Stimulated activated CD4-positive, alpha-beta T cell treated with anti-CD3 and anti-CD28 coated beads, Interleukin-15, amount 100 ng/mL, for 1 hour (primary cell): Measurements from ENCODE around the gene MMS22L.

ENCODE experiments used
- DNase-seq, 2 donors: peaks; one replicate each; pipeline ENCODE4 v3.0.0-alpha.2; 2020; ENCODE audit warnings: low read depth in 1 of 2, low spot score in 1 of 2

MMS22L gene

GRCh38 chr6:97150932-97151331, 132.1 kb downstream of the MMS22L start:
- no peak for DNase-seq

GRCh38 chr6:97147421-97147820, 135.6 kb downstream of the MMS22L start:
- no peak for DNase-seq

- DNase-seq: no peak
Observed at GRCh38 chr6:97145691-97146090, 137.3 kb downstream of the MMS22L start.

DNA sequence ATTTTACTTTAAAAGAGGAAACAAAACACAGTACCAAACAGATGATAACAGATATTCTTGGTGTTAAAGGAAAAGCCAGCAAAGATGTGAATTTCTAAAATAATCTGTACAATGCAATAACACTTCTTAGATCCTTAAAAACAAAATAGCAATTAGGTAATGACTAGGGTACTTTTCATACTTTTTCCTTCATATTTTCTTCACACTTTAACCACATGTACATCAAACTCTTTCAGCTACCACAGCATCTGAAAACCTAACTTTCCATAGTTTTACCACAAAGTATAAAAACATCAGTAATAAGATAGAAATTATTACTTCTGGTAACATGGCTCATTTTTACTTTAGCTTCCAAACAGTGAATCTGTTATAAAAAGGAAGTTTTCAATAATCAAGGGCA, 141.3 kb downstream of the MMS22L start:
- DNase-seq: no peak

GRCh38 chr6:97138581-97138980, 144.4 kb downstream of the MMS22L start:
- no peak for DNase-seq

- no peak for DNase-seq
Observed at GRCh38 chr6:97136626-97137358, 146.2 kb downstream of the MMS22L start.

- DNase-seq: no peak
Observed at GRCh38 chr6:97133067-97133466, 149.9 kb downstream of the MMS22L start.

DNA sequence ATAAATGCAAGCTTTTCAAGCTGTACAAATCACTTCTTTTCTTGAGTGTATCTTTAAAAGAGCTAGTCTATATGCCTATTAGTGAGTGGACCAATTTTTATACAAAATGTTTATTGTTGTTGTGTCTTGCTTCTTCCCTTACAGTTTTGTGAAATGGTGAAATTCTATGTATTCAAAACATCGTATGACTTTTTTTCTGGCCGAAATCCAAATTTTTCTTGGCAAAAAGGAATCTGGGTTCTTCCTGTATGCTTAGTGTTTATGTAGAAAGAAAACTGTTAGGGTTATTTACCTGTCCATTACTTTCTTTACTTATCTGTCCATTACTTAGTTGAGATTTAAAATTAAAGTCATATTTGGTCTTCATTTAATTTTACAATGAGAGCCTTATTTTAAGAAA, 153.9 kb downstream of the MMS22L start:
- no peak for DNase-seq

GRCh38 chr6:97128507-97128906, 154.5 kb downstream of the MMS22L start:
- no peak for DNase-seq

DNA sequence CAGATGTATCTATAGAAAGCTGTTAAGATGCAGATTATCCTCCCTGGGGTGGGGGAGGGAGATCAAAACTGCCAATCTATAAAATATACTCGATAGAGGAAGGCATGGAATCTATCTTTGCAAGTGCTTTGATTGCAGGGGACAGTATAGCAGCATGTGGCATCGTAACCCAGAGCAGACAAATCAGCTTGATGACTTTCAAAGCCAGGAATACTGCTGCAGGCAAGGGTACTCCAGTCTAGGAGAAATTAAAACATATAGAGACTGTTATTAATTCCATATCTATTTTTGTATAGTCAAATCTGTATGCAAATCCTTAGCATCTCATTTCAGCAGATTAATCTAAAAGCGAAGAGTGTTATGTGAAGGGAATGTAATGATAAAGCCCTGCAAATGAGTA, 159.4 kb downstream of the MMS22L start:
- DNase-seq: no peak

GRCh38 chr6:97123112-97123511, 159.9 kb downstream of the MMS22L start:
- DNase-seq: no peak

- DNase-seq: no peak
Observed at GRCh38 chr6:97120511-97120910, 162.5 kb downstream of the MMS22L start.

- no peak for DNase-seq
Observed at GRCh38 chr6:97114645-97115044, 168.4 kb downstream of the MMS22L start.

GRCh38 chr6:97113170-97113569, 169.8 kb downstream of the MMS22L start:
- DNase-seq: no peak

DNA sequence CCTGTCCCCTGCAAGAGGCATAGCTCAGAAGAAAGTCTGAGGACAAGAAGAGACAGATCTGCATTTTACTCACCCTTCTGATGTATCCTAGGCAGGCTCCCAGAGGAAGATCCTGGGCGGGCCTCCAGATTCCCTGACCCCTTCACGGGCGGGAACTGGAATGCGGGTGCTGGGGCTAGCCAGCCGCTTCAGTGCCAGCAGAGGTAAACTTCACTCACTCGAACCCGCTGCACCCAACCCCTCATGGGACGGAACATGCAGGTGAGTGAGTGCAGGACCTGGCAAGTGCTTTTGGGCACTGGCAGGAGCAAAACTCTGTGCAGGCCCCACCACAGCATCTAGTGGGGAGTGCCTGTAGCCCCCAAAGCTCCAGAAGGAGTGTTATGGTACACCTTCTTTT, 171.8 kb downstream of the MMS22L start:
- DNase-seq: no peak

DNA sequence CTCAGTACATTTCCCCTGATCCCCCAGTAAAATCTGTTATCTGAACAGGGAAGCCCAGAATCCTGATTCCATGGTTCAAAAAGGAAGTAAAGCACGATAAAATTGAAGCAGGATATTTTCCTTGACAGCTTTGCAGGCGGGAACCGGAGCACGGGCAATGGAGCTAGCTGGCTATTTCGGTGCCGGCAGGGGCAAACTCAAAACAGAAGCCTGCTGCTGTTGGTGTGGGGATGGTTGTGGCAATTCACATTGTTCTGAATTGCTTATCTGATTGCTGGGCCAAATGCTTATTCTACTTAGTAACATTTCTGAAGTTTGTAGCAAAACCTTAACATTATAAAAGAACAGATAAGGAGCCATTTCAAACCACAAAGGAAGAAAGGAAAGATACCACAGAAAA, 172.4 kb downstream of the MMS22L start:
- DNase-seq: no peak

DNA sequence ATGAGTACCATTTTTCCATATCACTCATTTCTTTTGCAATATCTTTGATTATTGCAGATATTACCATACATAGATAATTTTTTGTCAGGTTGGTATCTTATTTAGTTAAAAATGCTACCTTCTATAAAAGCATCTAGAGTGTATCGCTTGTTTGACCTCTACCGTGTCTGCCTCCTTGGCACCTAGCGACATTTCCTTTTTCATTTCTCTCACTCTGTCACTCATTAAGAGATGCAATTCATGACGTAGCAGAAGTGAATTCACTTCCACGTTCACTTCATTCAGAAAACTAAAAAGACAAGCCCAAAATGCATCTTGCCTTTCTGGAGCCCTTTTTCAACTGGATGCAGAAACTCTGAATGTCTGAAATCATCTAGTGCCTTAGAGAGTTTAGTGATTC, 172.9 kb downstream of the MMS22L start:
- no peak for DNase-seq

DNA sequence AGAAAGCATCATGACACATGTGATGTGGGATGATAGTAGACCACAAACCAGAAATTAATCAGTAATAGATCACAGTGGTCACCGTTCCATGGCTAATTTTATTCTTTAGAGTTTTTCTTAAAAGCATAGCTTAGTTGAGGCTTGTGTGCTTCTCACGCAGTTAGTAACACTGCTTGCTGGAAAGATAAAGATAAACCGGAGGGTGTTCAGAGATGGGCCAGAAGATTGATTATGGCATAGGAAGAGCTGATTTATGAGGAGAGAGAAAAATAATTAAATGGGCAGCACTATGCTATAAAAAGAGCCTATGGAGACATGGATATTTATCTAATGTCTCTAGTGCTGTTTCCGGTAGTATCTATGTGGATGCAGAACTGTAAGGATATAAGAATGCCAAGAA, 173.6 kb downstream of the MMS22L start:
- no peak for DNase-seq

DNA sequence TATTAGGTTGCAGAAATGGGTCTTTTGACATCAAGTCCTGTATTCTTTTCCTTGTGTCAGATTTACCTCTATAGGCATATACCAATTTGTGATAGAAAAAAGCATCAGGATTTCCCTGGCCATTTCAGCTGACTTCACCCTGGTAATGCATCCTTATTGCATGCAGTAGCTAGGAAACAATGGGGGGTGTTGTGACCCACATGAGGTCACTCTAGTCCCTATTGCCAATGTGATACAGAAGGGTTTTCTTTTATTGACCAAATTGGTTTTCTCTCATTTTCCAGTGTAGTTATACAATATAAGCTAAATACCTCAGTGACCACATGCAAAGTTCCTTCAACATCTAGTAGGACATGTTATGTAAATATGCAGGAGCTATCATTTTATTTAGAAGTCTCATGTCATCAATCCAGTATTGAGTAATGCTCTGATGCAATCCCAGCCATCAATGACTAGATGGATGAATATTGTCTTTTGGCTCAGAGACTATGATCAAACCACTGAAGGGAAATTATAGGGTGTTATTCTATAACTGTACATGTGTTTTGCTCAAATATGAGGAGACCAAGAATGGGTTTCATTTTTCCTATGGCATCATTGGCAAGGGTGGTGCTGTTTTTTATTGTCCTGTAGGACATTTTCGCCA, 180.7 kb downstream of the MMS22L start:
- no peak for DNase-seq

- DNase-seq: no peak
Observed at GRCh38 chr6:97100696-97101095, 182.3 kb downstream of the MMS22L start.

DNA sequence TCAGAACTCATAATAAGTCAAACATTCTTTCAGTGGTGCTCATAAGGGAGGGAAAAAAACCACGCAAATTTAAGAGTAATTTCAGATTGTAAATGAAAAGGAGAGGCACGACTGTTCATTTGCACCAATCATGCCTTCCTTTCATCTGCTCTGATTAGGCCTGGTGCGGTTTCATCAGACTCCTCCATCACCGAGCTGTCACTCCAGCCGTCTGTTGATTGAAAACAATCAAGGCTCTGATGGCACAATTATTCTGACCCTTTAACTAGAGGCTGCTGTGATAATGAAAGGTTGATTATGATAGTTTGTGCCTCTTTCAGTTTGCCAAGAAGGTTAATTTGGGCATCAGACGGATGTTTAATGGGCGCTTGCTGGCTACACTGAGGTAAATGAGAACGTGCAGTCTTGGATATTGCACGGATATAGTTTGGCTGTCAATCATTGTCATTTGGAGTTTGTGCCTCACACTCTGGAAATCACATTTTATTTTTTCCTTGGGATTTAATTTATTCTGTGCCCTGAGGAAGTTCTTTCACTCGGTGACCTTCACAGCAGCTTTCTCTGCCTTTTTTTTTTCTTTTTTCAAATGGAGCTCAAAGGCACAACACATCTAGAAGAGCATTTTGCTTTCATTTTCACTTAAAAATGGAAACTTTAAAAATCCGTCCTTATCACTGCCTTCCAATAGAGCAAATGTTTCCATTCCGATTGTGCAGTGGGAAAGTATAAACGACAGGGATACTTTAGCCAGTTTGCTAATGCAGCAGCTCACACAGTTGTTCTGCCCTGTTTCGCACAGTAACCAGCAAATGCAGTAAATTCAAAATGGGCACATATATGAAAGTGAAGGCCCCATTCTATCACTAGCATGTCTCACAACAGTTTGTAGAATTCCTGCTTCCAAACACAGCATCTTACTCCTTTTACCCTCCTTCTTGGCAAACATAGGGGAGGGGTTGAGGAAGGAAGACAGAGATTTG, 185.7 kb downstream of the MMS22L start:
- DNase-seq: no peak

GRCh38 chr6:97095311-97095850, 187.6 kb downstream of the MMS22L start:
- DNase-seq: no peak
